WTC11 (cell line): ENCODE measurements around the gene CNP. TPM values are rescaled to one million over a fixed set of nuclear protein-coding genes. Genes with fewer than 3 reads are reported as not detected.

Source experiments
- ATAC-seq: fragments of 200-7000 bp; cut with Tn5 transposase; 2 replicates; pipeline ENCODE4 v1.10.0; 2021; ENCODE audit warnings: mild to moderate bottlenecking, moderate library complexity
- CTCF ChIA-PET: fragments of 300-600 bp; sonication (Branson Sonifier 250); formaldehyde crosslinking; loops from one replicate; lab custom pipeline; 2021; ENCODE audit warnings: antibody characterized with exemption; lab: Charles Lee
- POLR2A ChIA-PET: fragments of 350-600 bp; sonication (Branson Sonifier 250); formaldehyde crosslinking; loops from one replicate; lab custom pipeline; 2021; ENCODE audit warnings: antibody characterized with exemption; lab: Charles Lee
- DNase-seq: peaks from one replicate; pipeline ENCODE4 v3.0.0; 2021; ENCODE audit warnings: low spot score
- H3K27ac Mint-ChIP-seq: 2 replicates; pipeline ENCODE4 v1.8.0; 2021; ENCODE audit warnings: mixed read lengths
- H3K27me3 Mint-ChIP-seq: 2 replicates; pipeline ENCODE4 v1.8.0; 2021; ENCODE audit warnings: low read depth, mild to moderate bottlenecking, moderate library complexity, mixed read lengths
- H3K36me3 Mint-ChIP-seq: 2 replicates; pipeline ENCODE4 v1.8.0; 2021; ENCODE audit warnings: mixed read lengths
- H3K4me1 Mint-ChIP-seq: 2 replicates; pipeline ENCODE4 v1.8.0; 2022; ENCODE audit warnings: mixed read lengths
- H3K4me3 Mint-ChIP-seq: 2 replicates; pipeline ENCODE4 v1.8.0; 2021; ENCODE audit warnings: mild to moderate bottlenecking, moderate library complexity, mixed read lengths
- H3K9me3 Mint-ChIP-seq: 2 replicates; pipeline ENCODE4 v1.8.0; 2021; ENCODE audit warnings: mixed read lengths
- FOXP1 ChIP-seq: sonication (generic); formaldehyde crosslinking; IDR thresholded peaks from 2 replicates; pipeline ENCODE4 v1.8.0; 2022; ENCODE audit warnings: missing genetic modification reagents, mild to moderate bottlenecking, moderate library complexity, borderline replicate concordance
- GRHL2 ChIP-seq: fragments of 250-450 bp; sonication (Bioruptor Pico); IDR thresholded peaks from 2 replicates; pipeline ENCODE4 v1.8.0; 2022; ENCODE audit warnings: mild to moderate bottlenecking, moderate library complexity; ENCODE audit not compliant: insufficient replicate concordance, severe bottlenecking
- IRF2 ChIP-seq: sonication (generic); formaldehyde crosslinking; IDR thresholded peaks from 2 replicates; pipeline ENCODE4 v1.8.0; 2022; ENCODE audit warnings: low read depth, missing genetic modification reagents, borderline replicate concordance
- KAT7 ChIP-seq: sonication (generic); formaldehyde crosslinking; IDR thresholded peaks from 2 replicates; pipeline ENCODE4 v1.8.1; 2023; ENCODE audit warnings: missing genetic modification reagents, mild to moderate bottlenecking, borderline replicate concordance
- MXD4 ChIP-seq: fragments of 250-450 bp; sonication (Bioruptor Pico); IDR thresholded peaks from 2 replicates; pipeline ENCODE4 v1.8.0; 2021; ENCODE audit warnings: mild to moderate bottlenecking, moderate library complexity, borderline replicate concordance
- NFATC4 ChIP-seq: fragments of 250-450 bp; sonication (Bioruptor Pico); IDR thresholded peaks from 2 replicates; pipeline ENCODE4 v1.9.0; 2021; ENCODE audit warnings: mild to moderate bottlenecking
- NFYB ChIP-seq: sonication (generic); formaldehyde crosslinking; conservative IDR thresholded peaks from 2 replicates; pipeline ENCODE4 v1.8.0; 2022; ENCODE audit warnings: low read depth, missing genetic modification reagents
- OVOL2 ChIP-seq: fragments of 250-450 bp; sonication (Bioruptor Pico); IDR thresholded peaks from 2 replicates; pipeline ENCODE4 v1.9.0; 2021; ENCODE audit warnings: mild to moderate bottlenecking, borderline replicate concordance
- SMAD4 ChIP-seq: sonication (generic); formaldehyde crosslinking; IDR thresholded peaks from 2 replicates; pipeline ENCODE4 v1.8.0; 2022; ENCODE audit warnings: mild to moderate bottlenecking, missing genetic modification reagents
- SOX15 ChIP-seq: fragments of 250-450 bp; sonication (Bioruptor Pico); IDR thresholded peaks from 2 replicates; pipeline ENCODE4 v1.9.0; 2021; ENCODE audit warnings: mild to moderate bottlenecking
- TP53 ChIP-seq: sonication (generic); formaldehyde crosslinking; IDR thresholded peaks from 2 replicates; pipeline ENCODE4 v1.8.1; 2023; ENCODE audit warnings: mild to moderate bottlenecking, missing genetic modification reagents
- ZNF219 ChIP-seq: sonication (generic); formaldehyde crosslinking; IDR thresholded peaks from 2 replicates; pipeline ENCODE4 v1.8.0; 2023; ENCODE audit warnings: missing genetic modification reagents, mild to moderate bottlenecking, borderline replicate concordance
- ZNF396 ChIP-seq: fragments of 250-450 bp; sonication (Bioruptor Pico); IDR thresholded peaks from 2 replicates; pipeline ENCODE4 v1.8.0; 2021; ENCODE audit warnings: mild to moderate bottlenecking, moderate library complexity, borderline replicate concordance
- total RNA-seq: library from RNA; stranded (reverse); gene quantifications from 3 replicates; pipeline ENCODE4 v1.2.3, GENCODE V29; 2021
- TF ChIP-seq, protein P1 (sequence below): sonication (generic); formaldehyde crosslinking; IDR thresholded peaks from 2 replicates; pipeline ENCODE4 v1.8.1; 2023; ENCODE audit warnings: mild to moderate bottlenecking, missing genetic modification reagents, moderate library complexity
- TF ChIP-seq, protein P2 (sequence below): sonication (generic); formaldehyde crosslinking; IDR thresholded peaks from 2 replicates; pipeline ENCODE4 v1.8.0; 2022; ENCODE audit warnings: mild to moderate bottlenecking, missing genetic modification reagents
- TF ChIP-seq, protein P3 (sequence below): fragments of 250-450 bp; sonication (Bioruptor Pico); IDR thresholded peaks from 2 replicates; pipeline ENCODE4 v1.9.0; 2021; ENCODE audit warnings: mild to moderate bottlenecking, borderline replicate concordance
- TF ChIP-seq, protein P4 (sequence below): sonication (generic); formaldehyde crosslinking; IDR thresholded peaks from 2 replicates; pipeline ENCODE4 v1.8.0; 2022; ENCODE audit warnings: mild to moderate bottlenecking, missing genetic modification reagents
- TF ChIP-seq, protein P5 (sequence below): sonication (generic); formaldehyde crosslinking; IDR thresholded peaks from 2 replicates; pipeline ENCODE4 v1.8.1; 2023; ENCODE audit warnings: mild to moderate bottlenecking, missing genetic modification reagents, borderline replicate concordance
- TF ChIP-seq, protein P6 (sequence below): fragments of 250-450 bp; sonication (Bioruptor Pico); IDR thresholded peaks from 2 replicates; pipeline ENCODE4 v1.9.0; 2021; ENCODE audit warnings: mild to moderate bottlenecking

Gene CNP
- total RNA-seq, 1 experiment from 2014 or later: 52.5 TPM

DNA sequence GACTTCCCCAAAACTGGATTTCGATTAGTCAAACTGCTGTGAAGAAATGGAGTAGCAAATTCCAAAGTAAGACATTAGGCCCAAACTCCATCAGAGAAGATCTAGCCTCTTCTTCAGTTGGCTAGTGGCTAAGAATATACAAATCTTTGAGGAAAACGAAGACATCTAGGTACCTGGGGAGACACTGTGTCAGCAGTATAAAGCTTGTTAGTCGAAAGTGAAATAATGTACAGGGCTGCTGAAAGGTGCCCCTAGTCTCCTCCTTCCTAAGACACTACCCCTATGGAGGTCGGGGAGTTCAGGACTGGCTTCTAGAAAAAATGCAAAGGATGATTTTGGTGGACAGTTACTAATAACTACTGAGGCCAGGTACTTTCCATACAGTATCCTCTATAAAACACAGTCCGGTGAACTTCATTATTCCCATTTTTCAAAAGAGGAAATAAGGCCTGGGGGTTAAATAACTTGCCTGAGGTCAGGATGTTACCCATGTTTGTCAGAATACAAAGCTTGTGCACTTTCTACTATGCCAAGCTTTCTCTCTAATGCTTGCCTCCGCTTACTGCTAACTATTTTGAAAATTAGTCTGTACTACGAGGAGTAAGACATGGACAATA, 35.7 kb downstream of the CNP start:
- Mint-ChIP-seq H3K36me3 (peaks cover 51% of the 10 kb centered on the region), H3K27ac (no peak overlapping the region)
- CTCF ChIA-PET: interaction anchor here (0.7 kb wide), 2 partner anchors 23 to 42 kb away, joined by 3 read pairs; no protein-coding TSS in a partner anchor

More for the DNA sequence above, 35.7 kb downstream of the CNP start:
- TF ChIP-seq NFYB (no peak), IRF2 (CRISPR knock-in tag) (no peak), TP53 (no peak), GRHL2 (CRISPR knock-in tag) (no peak), SMAD4 (CRISPR knock-in tag) (no peak), SOX15 (CRISPR knock-in tag) (no peak), FOXP1 (no peak), NFATC4 (CRISPR knock-in tag) (no peak), ZNF396 (CRISPR knock-in tag) (no peak), OVOL2 (no peak), MXD4 (CRISPR knock-in tag) (no peak), KAT7 (CRISPR knock-in tag) (no peak), ZNF219 (CRISPR knock-in tag) (no peak)
- TF ChIP-seq, protein P1, sequence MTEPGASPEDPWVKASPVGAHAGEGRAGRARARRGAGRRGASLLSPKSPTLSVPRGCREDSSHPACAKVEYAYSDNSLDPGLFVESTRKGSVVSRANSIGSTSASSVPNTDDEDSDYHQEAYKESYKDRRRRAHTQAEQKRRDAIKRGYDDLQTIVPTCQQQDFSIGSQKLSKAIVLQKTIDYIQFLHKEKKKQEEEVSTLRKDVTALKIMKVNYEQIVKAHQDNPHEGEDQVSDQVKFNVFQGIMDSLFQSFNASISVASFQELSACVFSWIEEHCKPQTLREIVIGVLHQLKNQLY (CRISPR knock-in tag): no peak
- TF ChIP-seq, protein P2, sequence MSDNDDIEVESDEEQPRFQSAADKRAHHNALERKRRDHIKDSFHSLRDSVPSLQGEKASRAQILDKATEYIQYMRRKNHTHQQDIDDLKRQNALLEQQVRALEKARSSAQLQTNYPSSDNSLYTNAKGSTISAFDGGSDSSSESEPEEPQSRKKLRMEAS: no peak
- TF ChIP-seq, protein P3, sequence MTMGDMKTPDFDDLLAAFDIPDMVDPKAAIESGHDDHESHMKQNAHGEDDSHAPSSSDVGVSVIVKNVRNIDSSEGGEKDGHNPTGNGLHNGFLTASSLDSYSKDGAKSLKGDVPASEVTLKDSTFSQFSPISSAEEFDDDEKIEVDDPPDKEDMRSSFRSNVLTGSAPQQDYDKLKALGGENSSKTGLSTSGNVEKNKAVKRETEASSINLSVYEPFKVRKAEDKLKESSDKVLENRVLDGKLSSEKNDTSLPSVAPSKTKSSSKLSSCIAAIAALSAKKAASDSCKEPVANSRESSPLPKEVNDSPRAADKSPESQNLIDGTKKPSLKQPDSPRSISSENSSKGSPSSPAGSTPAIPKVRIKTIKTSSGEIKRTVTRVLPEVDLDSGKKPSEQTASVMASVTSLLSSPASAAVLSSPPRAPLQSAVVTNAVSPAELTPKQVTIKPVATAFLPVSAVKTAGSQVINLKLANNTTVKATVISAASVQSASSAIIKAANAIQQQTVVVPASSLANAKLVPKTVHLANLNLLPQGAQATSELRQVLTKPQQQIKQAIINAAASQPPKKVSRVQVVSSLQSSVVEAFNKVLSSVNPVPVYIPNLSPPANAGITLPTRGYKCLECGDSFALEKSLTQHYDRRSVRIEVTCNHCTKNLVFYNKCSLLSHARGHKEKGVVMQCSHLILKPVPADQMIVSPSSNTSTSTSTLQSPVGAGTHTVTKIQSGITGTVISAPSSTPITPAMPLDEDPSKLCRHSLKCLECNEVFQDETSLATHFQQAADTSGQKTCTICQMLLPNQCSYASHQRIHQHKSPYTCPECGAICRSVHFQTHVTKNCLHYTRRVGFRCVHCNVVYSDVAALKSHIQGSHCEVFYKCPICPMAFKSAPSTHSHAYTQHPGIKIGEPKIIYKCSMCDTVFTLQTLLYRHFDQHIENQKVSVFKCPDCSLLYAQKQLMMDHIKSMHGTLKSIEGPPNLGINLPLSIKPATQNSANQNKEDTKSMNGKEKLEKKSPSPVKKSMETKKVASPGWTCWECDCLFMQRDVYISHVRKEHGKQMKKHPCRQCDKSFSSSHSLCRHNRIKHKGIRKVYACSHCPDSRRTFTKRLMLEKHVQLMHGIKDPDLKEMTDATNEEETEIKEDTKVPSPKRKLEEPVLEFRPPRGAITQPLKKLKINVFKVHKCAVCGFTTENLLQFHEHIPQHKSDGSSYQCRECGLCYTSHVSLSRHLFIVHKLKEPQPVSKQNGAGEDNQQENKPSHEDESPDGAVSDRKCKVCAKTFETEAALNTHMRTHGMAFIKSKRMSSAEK: no peak
- TF ChIP-seq, protein P4, sequence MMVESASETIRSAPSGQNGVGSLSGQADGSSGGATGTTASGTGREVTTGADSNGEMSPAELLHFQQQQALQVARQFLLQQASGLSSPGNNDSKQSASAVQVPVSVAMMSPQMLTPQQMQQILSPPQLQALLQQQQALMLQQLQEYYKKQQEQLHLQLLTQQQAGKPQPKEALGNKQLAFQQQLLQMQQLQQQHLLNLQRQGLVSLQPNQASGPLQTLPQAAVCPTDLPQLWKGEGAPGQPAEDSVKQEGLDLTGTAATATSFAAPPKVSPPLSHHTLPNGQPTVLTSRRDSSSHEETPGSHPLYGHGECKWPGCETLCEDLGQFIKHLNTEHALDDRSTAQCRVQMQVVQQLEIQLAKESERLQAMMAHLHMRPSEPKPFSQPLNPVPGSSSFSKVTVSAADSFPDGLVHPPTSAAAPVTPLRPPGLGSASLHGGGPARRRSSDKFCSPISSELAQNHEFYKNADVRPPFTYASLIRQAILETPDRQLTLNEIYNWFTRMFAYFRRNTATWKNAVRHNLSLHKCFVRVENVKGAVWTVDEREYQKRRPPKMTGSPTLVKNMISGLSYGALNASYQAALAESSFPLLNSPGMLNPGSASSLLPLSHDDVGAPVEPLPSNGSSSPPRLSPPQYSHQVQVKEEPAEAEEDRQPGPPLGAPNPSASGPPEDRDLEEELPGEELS (CRISPR knock-in tag): no peak
- TF ChIP-seq, protein P5, sequence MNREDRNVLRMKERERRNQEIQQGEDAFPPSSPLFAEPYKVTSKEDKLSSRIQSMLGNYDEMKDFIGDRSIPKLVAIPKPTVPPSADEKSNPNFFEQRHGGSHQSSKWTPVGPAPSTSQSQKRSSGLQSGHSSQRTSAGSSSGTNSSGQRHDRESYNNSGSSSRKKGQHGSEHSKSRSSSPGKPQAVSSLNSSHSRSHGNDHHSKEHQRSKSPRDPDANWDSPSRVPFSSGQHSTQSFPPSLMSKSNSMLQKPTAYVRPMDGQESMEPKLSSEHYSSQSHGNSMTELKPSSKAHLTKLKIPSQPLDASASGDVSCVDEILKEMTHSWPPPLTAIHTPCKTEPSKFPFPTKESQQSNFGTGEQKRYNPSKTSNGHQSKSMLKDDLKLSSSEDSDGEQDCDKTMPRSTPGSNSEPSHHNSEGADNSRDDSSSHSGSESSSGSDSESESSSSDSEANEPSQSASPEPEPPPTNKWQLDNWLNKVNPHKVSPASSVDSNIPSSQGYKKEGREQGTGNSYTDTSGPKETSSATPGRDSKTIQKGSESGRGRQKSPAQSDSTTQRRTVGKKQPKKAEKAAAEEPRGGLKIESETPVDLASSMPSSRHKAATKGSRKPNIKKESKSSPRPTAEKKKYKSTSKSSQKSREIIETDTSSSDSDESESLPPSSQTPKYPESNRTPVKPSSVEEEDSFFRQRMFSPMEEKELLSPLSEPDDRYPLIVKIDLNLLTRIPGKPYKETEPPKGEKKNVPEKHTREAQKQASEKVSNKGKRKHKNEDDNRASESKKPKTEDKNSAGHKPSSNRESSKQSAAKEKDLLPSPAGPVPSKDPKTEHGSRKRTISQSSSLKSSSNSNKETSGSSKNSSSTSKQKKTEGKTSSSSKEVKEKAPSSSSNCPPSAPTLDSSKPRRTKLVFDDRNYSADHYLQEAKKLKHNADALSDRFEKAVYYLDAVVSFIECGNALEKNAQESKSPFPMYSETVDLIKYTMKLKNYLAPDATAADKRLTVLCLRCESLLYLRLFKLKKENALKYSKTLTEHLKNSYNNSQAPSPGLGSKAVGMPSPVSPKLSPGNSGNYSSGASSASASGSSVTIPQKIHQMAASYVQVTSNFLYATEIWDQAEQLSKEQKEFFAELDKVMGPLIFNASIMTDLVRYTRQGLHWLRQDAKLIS (CRISPR knock-in tag): no peak
- TF ChIP-seq, protein P6, sequence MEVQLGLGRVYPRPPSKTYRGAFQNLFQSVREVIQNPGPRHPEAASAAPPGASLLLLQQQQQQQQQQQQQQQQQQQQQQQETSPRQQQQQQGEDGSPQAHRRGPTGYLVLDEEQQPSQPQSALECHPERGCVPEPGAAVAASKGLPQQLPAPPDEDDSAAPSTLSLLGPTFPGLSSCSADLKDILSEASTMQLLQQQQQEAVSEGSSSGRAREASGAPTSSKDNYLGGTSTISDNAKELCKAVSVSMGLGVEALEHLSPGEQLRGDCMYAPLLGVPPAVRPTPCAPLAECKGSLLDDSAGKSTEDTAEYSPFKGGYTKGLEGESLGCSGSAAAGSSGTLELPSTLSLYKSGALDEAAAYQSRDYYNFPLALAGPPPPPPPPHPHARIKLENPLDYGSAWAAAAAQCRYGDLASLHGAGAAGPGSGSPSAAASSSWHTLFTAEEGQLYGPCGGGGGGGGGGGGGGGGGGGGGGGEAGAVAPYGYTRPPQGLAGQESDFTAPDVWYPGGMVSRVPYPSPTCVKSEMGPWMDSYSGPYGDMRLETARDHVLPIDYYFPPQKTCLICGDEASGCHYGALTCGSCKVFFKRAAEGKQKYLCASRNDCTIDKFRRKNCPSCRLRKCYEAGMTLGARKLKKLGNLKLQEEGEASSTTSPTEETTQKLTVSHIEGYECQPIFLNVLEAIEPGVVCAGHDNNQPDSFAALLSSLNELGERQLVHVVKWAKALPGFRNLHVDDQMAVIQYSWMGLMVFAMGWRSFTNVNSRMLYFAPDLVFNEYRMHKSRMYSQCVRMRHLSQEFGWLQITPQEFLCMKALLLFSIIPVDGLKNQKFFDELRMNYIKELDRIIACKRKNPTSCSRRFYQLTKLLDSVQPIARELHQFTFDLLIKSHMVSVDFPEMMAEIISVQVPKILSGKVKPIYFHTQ (CRISPR knock-in tag): no peak
- POLR2A ChIA-PET: no interaction called here
- Mint-ChIP-seq H3K27me3 (no peaks in the 10 kb centered on the region; the same call in 1 of the 2 replicates), H3K4me3 (no peak overlapping the region), H3K9me3 (no peaks in the 10 kb centered on the region), H3K4me1 (no peaks in the 10 kb centered on the region)
- ATAC-seq (no peak), DNase-seq (no peak)
